Keratinocyte (primary cell): ENCODE measurements around the gene SDHAF2.

Experiments
- EZH2 ChIP-seq: IDR thresholded peaks from one replicate; pipeline ENCODE4 v1.6.1; 2012; ENCODE audit warnings: inconsistent platforms, mild to moderate bottlenecking, low read length, moderate library complexity
- TF ChIP-seq, protein P1 (sequence below), 3 experiments: IDR thresholded peaks in 1 of 3; conservative IDR thresholded peaks in 1 of 3; optimal IDR thresholded peaks in 1 of 3; 2 replicates in 2 of 3; 3 replicates in 1 of 3; pipeline versions ENCODE3 to v1.5.1; 2011; ENCODE audit warnings: low read length in 3 of 3, mild to moderate bottlenecking in 3 of 3, moderate library complexity in 2 of 3, control low read depth in 1 of 3, inconsistent platforms in 1 of 3; ENCODE audit not compliant: insufficient read depth in 2 of 3; ENCODE audit errors: extremely low read depth in 1 of 3

- TF ChIP-seq, protein P1, sequence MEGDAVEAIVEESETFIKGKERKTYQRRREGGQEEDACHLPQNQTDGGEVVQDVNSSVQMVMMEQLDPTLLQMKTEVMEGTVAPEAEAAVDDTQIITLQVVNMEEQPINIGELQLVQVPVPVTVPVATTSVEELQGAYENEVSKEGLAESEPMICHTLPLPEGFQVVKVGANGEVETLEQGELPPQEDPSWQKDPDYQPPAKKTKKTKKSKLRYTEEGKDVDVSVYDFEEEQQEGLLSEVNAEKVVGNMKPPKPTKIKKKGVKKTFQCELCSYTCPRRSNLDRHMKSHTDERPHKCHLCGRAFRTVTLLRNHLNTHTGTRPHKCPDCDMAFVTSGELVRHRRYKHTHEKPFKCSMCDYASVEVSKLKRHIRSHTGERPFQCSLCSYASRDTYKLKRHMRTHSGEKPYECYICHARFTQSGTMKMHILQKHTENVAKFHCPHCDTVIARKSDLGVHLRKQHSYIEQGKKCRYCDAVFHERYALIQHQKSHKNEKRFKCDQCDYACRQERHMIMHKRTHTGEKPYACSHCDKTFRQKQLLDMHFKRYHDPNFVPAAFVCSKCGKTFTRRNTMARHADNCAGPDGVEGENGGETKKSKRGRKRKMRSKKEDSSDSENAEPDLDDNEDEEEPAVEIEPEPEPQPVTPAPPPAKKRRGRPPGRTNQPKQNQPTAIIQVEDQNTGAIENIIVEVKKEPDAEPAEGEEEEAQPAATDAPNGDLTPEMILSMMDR (optimal IDR thresholded peaks at IDR 0.05 in 1 of 3, IDR thresholded peaks at IDR 0.05 in 1 of 3, conservative IDR thresholded peaks at IDR 0.05 in 1 of 3; ENCODE audit: extremely low read depth in 1 of 3, insufficient read depth in 2 of 3, low read length in 3 of 3), result no peak
- no peak for TF ChIP-seq EZH2
Observed at GRCh38 chr11:61494381-61494961, 64.5 kb downstream of the SDHAF2 start.
